ENCODE data around the gene SEC14L6. TPM values are rescaled to one million over a fixed set of nuclear protein-coding genes. Genes with fewer than 3 reads are reported as not detected.
A peak's percentile ranks its signal among the peaks of the same experiment; 100 is the strongest.
"Not testable (repeated sequence)": the region's sequence is repeated elsewhere in the genome, so short reads cannot be mapped to it uniquely, and the experiment has no call there.

The SEC14L6 gene
- total RNA-seq, 1 experiment from 2014 or later = 0.26 TPM

DNA sequence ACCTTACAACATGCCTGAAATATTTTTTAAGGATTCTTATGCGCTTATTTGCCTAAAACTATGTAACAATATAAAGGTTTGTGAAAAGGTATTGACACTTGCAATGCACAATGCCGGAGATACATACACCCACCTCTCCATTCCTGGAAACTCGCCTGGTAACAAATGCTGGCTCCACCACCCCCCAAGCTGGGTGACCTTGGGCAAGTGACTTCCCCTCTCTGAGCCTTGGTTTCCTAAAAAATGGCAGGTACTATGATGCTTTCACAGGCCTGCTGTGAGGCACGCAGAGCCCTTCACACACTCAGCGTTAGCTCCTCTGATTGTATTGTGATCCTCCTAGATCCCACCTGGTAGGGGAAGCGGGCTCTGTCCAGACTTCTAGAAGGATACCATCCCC is 25.7 kb upstream of the SEC14L6 start:
- H3K27me3 Mint-ChIP-seq (ENCODE audit: unreplicated experiment) = no peaks in the 10 kb centered on the region
- CTCF ChIA-PET = interaction anchor here (1.0 kb wide), 1 partner anchor 30 kb away, joined by 3 read pairs; no protein-coding TSS in a partner anchor
- TF ChIP-seq, protein P1, sequence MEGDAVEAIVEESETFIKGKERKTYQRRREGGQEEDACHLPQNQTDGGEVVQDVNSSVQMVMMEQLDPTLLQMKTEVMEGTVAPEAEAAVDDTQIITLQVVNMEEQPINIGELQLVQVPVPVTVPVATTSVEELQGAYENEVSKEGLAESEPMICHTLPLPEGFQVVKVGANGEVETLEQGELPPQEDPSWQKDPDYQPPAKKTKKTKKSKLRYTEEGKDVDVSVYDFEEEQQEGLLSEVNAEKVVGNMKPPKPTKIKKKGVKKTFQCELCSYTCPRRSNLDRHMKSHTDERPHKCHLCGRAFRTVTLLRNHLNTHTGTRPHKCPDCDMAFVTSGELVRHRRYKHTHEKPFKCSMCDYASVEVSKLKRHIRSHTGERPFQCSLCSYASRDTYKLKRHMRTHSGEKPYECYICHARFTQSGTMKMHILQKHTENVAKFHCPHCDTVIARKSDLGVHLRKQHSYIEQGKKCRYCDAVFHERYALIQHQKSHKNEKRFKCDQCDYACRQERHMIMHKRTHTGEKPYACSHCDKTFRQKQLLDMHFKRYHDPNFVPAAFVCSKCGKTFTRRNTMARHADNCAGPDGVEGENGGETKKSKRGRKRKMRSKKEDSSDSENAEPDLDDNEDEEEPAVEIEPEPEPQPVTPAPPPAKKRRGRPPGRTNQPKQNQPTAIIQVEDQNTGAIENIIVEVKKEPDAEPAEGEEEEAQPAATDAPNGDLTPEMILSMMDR (IDR thresholded peaks at IDR 0.05; ENCODE audit: unreplicated experiment) = no peak
- peaks cover 31% of the 10 kb centered on the region for H3K36me3 Mint-ChIP-seq (ENCODE audit: insufficient read depth, unreplicated experiment)
- intact Hi-C loops (cut with micrococcal nuclease; ENCODE audit: unreplicated experiment) = no loop called here
- peaks cover 20% of the 10 kb centered on the region for H3K4me1 Mint-ChIP-seq (ENCODE audit: low read depth, unreplicated experiment)
- no peak for DNase-seq
- no peak overlapping the region for H3K27ac Mint-ChIP-seq (ENCODE audit: unreplicated experiment)
- peak overlapping the region; percentile 58 for H3K4me3 Mint-ChIP-seq (ENCODE audit: low read depth, unreplicated experiment)
- no TSS peak for BruUV-seq (replicated peaks)
- no peaks in the 10 kb centered on the region for H3K9me3 Mint-ChIP-seq (ENCODE audit: low read depth, unreplicated experiment)

DNA sequence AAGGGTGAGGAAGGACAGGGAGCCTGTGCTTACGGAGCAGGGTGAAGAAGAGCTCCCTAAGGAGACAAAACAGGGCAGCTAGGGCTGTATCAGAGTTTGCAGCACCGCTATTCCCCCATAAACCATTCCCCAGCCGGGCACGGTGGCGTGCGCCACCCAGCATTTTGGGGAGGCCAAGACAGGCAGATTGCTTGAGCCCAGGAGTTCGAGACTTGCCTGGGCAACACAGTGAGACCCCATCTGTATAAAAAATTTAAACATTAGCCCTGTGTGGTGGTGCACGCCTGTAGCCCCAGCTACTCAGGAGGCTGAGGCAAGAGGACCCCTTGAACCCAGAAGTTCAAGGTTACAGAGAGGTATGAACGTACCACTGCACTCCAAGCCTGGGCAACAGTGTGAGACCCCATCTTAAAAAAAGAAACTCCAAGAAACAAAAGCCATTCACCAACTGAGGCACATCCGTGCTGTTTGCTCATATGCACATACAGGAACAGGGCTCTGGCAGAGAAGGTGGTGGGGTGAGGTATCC is 23.2 kb upstream of the SEC14L6 start:
- BruUV-seq (replicated peaks) = no TSS peak
- H3K27ac Mint-ChIP-seq (ENCODE audit: unreplicated experiment) = no peak overlapping the region
- no peak for DNase-seq
- no peak overlapping the region for H3K4me3 Mint-ChIP-seq (ENCODE audit: low read depth, unreplicated experiment)
- peaks cover 30% of the 10 kb centered on the region for H3K4me1 Mint-ChIP-seq (ENCODE audit: low read depth, unreplicated experiment)
- intact Hi-C loops (cut with micrococcal nuclease; ENCODE audit: unreplicated experiment) = no loop called here
- CTCF ChIA-PET = interaction anchor here (0.6 to 1.6 kb wide), 4 partner anchors 20 to 532 kb away, joined by 3 to 6 read pairs (median 4); partner anchors contain the start of gene TCN2
- H3K9me3 Mint-ChIP-seq (ENCODE audit: low read depth, unreplicated experiment) = no peaks in the 10 kb centered on the region
- H3K27me3 Mint-ChIP-seq (ENCODE audit: unreplicated experiment) = no peaks in the 10 kb centered on the region
- TF ChIP-seq, protein P1 (IDR thresholded peaks at IDR 0.05; ENCODE audit: unreplicated experiment) = no peak
- H3K36me3 Mint-ChIP-seq (ENCODE audit: insufficient read depth, unreplicated experiment) = peaks cover 13% of the 10 kb centered on the region

DNA sequence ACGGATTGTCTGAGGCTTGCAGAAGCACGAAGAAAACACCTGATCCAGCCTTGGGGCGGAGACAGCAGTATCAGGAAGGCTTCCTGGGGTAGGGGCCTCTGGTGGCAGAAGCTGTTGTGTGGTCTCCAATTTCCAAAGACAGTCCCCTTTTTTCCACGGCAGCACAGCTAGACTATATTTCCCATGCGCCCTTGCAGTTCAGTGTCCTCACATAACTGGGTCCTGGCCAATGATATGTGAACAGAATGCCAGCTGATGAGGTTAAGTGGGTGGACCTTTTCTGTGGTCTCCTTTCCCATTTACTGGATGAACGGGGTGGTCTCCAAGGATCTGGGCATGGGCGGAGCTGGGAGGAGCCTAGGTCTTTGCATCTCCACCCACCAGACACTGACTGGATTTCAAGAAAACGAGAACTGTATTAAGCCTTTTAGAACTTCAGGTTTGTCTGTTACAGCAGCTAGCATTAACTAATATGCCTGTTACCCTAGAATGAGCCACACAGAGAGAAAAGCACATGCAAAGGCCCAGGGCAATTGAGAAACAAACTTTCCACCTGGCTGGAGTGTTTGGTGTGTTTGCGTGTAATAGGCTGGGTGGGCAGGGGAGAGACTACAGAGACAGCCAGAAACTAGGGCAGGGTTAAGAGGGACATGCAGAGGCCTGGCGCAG is 21.7 kb upstream of the SEC14L6 start:
- DNase-seq = no peak
- intact Hi-C loops (cut with micrococcal nuclease; ENCODE audit: unreplicated experiment) = no loop called here
- H3K36me3 Mint-ChIP-seq (ENCODE audit: insufficient read depth, unreplicated experiment) = peaks cover 6% of the 10 kb centered on the region
- no TSS peak for BruUV-seq (replicated peaks)
- H3K27me3 Mint-ChIP-seq (ENCODE audit: unreplicated experiment) = no peaks in the 10 kb centered on the region
- H3K9me3 Mint-ChIP-seq (ENCODE audit: low read depth, unreplicated experiment) = no peaks in the 10 kb centered on the region
- H3K4me3 Mint-ChIP-seq (ENCODE audit: low read depth, unreplicated experiment) = no peak overlapping the region
- H3K4me1 Mint-ChIP-seq (ENCODE audit: low read depth, unreplicated experiment) = peaks cover 21% of the 10 kb centered on the region
- TF ChIP-seq, protein P1 (IDR thresholded peaks at IDR 0.05; ENCODE audit: unreplicated experiment) = no peak
- CTCF ChIA-PET = interaction anchor here (1.0 kb wide), 1 partner anchor 313 kb away, joined by 5 read pairs; no protein-coding TSS in a partner anchor
- peak overlapping the region; percentile 37 for H3K27ac Mint-ChIP-seq (ENCODE audit: unreplicated experiment)

DNA sequence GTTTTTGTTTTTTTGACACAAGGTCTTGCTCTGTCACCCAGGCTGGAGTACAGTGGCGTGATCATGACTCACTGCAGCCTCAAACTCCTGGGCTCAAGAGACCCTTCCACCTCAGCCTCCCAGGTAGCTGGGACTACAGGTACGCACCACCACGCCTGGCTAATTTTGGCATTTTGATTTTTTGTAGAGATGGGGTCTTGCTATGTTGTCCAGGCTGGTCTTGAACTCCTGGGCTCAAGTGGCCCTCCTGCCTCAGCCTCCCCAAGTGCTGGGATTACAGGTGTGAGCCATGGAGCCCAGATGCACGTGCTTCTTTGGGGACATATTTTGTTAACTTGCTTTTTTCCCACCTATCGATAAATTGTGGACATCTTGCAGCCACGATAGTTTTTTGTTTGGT is 20.7 kb upstream of the SEC14L6 start:
- intact Hi-C loops (cut with micrococcal nuclease; ENCODE audit: unreplicated experiment); H3K4me3 Mint-ChIP-seq (ENCODE audit: low read depth, unreplicated experiment); DNase-seq; H3K36me3 Mint-ChIP-seq (ENCODE audit: insufficient read depth, unreplicated experiment); H3K27me3 Mint-ChIP-seq (ENCODE audit: unreplicated experiment); H3K9me3 Mint-ChIP-seq (ENCODE audit: low read depth, unreplicated experiment); CTCF ChIA-PET; H3K27ac Mint-ChIP-seq (ENCODE audit: unreplicated experiment); BruUV-seq (replicated peaks): not testable (repeated sequence)
- H3K4me1 Mint-ChIP-seq (ENCODE audit: low read depth, unreplicated experiment) = peaks cover 11% of the 10 kb centered on the region

DNA sequence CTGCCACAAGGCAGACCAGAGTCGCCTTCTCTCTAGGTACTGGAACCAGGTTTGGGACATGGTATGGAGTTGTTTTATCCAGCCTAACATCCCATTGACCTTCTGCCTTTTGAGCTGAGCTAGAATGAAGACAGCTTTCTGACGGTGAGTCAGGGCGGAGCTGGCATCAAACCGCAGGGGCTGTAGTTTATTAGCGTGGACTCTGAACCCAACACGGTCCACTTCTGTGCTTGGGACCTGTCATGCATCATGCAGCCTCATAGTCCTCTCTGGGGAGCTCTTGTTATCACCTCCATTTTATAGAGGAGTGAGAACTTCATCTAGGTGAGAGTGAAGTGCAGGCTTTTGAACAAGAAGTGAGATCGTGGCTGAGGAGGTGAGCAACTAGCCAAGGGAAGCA is 19.6 kb upstream of the SEC14L6 start:
- Mint-ChIP-seq H3K36me3 (ENCODE audit: insufficient read depth, unreplicated experiment) (no peaks in the 10 kb centered on the region), H3K4me1 (ENCODE audit: low read depth, unreplicated experiment) (peaks cover 15% of the 10 kb centered on the region), H3K4me3 (ENCODE audit: low read depth, unreplicated experiment) (no peak overlapping the region), H3K27ac (ENCODE audit: unreplicated experiment) (peak overlapping the region; percentile 42), H3K9me3 (ENCODE audit: low read depth, unreplicated experiment) (no peaks in the 10 kb centered on the region), H3K27me3 (ENCODE audit: unreplicated experiment) (no peaks in the 10 kb centered on the region)
- CTCF ChIA-PET = no interaction called here
- no TSS peak for BruUV-seq (replicated peaks)
- intact Hi-C loops (cut with micrococcal nuclease; ENCODE audit: unreplicated experiment) = no loop called here
- TF ChIP-seq, protein P1 (IDR thresholded peaks at IDR 0.05; ENCODE audit: unreplicated experiment) = no peak
- DNase-seq = peak; percentile 35
